Measurements from ENCODE around the gene PIP4K2A. TPM values are rescaled to one million over a fixed set of nuclear protein-coding genes. Genes with fewer than 3 reads are reported as not detected.
"Not testable (repeated sequence)": the region's sequence is repeated elsewhere in the genome, so short reads cannot be mapped to it uniquely, and the experiment has no call there.

PIP4K2A gene
- total RNA-seq, 6 donors from 2014 or later, result 20.5 to 70.2 (median 34.4) TPM

GRCh38 chr10:22515009-22515408, 199.4 kb downstream of the PIP4K2A start:
- TF ChIP-seq EP300 (IDR thresholded peaks at IDR 0.05) (no peak), CTCF (IDR thresholded peaks at IDR 0.05) (no peak), POLR2AphosphoS5 (IDR thresholded peaks at IDR 0.05) (no peak), POLR2A (IDR thresholded peaks at IDR 0.05) (no peak)
- 74 to 87% methylated on average over 3 of the region's 3 CpGs for WGBS, 2 donors
- peaks cover 0 to 5% (median 0%) of the 10 kb centered on the region in 4 donors for H3K9me3 ChIP-seq

GRCh38 chr10:22514414-22514758, 200.0 kb downstream of the PIP4K2A start:
- WGBS, 2 donors, result 89 to 100% methylated on average over 3 of the region's 3 CpGs
- H3K9me3 ChIP-seq; ATAC-seq (ENCODE audit: low FRiP score in 2 of 2); DNase-seq; H3K36me3 ChIP-seq; H3K4me1 ChIP-seq; H3K27ac ChIP-seq; H3K27me3 ChIP-seq: not testable (repeated sequence)
- H3K4me3 ChIP-seq, result peak overlapping the region in 1 of 4 donors; percentile 15

More at GRCh38 chr10:22515009-22515408, 199.4 kb downstream of the PIP4K2A start:
- peaks cover 0 to 3% (median 0%) of the 10 kb centered on the region in 4 donors for H3K4me1 ChIP-seq
- ATAC-seq (ENCODE audit: low FRiP score in 2 of 2), result no peak
- H3K36me3 ChIP-seq, result no peaks in the 10 kb centered on the region
- H3K27me3 ChIP-seq, result no peaks in the 10 kb centered on the region
- H3K27ac ChIP-seq, result no peak overlapping the region
- no peak overlapping the region for H3K4me3 ChIP-seq
- DNase-seq, result no peak

- peak overlapping the region in 1 of 4 donors; percentile 15 for H3K4me3 ChIP-seq
- WGBS, 2 donors, result 58% methylated on average over 19 of the region's 19 CpGs
- peak in 1 of 2 donors; percentile 37 for ATAC-seq (ENCODE audit: low FRiP score in 2 of 2)
- not testable (repeated sequence) for H3K4me1 ChIP-seq, H3K9me3 ChIP-seq, H3K27ac ChIP-seq, H3K27me3 ChIP-seq, H3K36me3 ChIP-seq
- DNase-seq, result peak; percentile 49 to 74
These were observed 200.6 kb downstream of the PIP4K2A start for GRCh38 chr10:22513483-22514413.

- not testable (repeated sequence) for H3K27me3 ChIP-seq; ATAC-seq (ENCODE audit: low FRiP score in 2 of 2); H3K4me3 ChIP-seq; DNase-seq; H3K27ac ChIP-seq; H3K36me3 ChIP-seq; H3K4me1 ChIP-seq; H3K9me3 ChIP-seq
- WGBS, 2 donors, result 89 to 95% methylated on average over 5 of the region's 5 CpGs
These were observed 202.4 kb downstream of the PIP4K2A start for GRCh38 chr10:22512015-22512414.

- not testable (repeated sequence) for DNase-seq; H3K36me3 ChIP-seq; H3K27me3 ChIP-seq; H3K9me3 ChIP-seq; H3K4me1 ChIP-seq; ATAC-seq (ENCODE audit: low FRiP score in 2 of 2); H3K27ac ChIP-seq; H3K4me3 ChIP-seq
- WGBS, 2 donors, result 88 to 91% methylated on average over 2 of the region's 2 CpGs
These were observed 206.2 kb downstream of the PIP4K2A start for GRCh38 chr10:22508214-22508613.

GRCh38 chr10:22505911-22506685, 208.3 kb downstream of the PIP4K2A start:
- no peak overlapping the region for H3K4me3 ChIP-seq
- H3K27me3 ChIP-seq, result no peaks in the 10 kb centered on the region
- H3K36me3 ChIP-seq, result no peaks in the 10 kb centered on the region
- no peak for ATAC-seq (ENCODE audit: low FRiP score in 2 of 2)
- no peak overlapping the region for H3K27ac ChIP-seq
- H3K9me3 ChIP-seq, result peaks cover 0 to 3% (median 0%) of the 10 kb centered on the region in 4 donors
- peak in 1 of 2 donors; percentile 26 for DNase-seq
- H3K4me1 ChIP-seq, result no peaks in the 10 kb centered on the region
- TF ChIP-seq CTCF (IDR thresholded peaks at IDR 0.05), result no peak
- TF ChIP-seq EP300 (IDR thresholded peaks at IDR 0.05), result no peak
- TF ChIP-seq POLR2A (IDR thresholded peaks at IDR 0.05), result no peak
- TF ChIP-seq POLR2AphosphoS5 (IDR thresholded peaks at IDR 0.05), result no peak
- 53 to 59% methylated on average over 11 of the region's 11 CpGs for WGBS, 2 donors
